H1 (cell line): ENCODE results near the gene CYP2W1. TPM values are rescaled to one million over a fixed set of nuclear protein-coding genes. Genes with fewer than 3 reads are reported as not detected.

Experiments used
- SIN3A ChIP-seq, 2 experiments: IDR thresholded peaks in 1 of 2; conservative IDR thresholded peaks in 1 of 2; 2 replicates each; pipeline ENCODE4 v1.6.1; 2011 to 2012; ENCODE audit warnings: low read length in 2 of 2, improper control_type of control experiment in 1 of 2, low read depth in 1 of 2, mild to moderate bottlenecking in 1 of 2
- polyA plus RNA-seq, 7 experiments: library from polyadenylated mRNA; depleted of rRNA in 3 of 7; stranded (reverse) in 5 of 7; unstranded in 2 of 7; fragments of >200 nt in 5 of 7; fragments of 200-250 nt in 2 of 7; gene quantifications; 1 replicate in 5 of 7; 2 replicates in 1 of 7; 4 replicates in 1 of 7; pipeline versions ENCODE4 v1.2.1 to v1.2.3, GENCODE V29; 2011 to 2013; ENCODE audit warnings: missing spikeins in 2 of 7, mixed read lengths in 2 of 7
- total RNA-seq: library from RNA; stranded (reverse); fragmentation: NEBNext Ultra II Directional; extraction: Animal tissue kit (Norgen Biotek cat#: 25700); gene quantifications from 2 replicates; pipeline ENCODE4 v1.2.1, GENCODE V29; 2021

Gene CYP2W1
- total and polyA plus RNA-seq, 2 of the 8 experiments (the other 6 are each of a cell fraction or from before 2014, with no cell fraction given), result not detected

DNA sequence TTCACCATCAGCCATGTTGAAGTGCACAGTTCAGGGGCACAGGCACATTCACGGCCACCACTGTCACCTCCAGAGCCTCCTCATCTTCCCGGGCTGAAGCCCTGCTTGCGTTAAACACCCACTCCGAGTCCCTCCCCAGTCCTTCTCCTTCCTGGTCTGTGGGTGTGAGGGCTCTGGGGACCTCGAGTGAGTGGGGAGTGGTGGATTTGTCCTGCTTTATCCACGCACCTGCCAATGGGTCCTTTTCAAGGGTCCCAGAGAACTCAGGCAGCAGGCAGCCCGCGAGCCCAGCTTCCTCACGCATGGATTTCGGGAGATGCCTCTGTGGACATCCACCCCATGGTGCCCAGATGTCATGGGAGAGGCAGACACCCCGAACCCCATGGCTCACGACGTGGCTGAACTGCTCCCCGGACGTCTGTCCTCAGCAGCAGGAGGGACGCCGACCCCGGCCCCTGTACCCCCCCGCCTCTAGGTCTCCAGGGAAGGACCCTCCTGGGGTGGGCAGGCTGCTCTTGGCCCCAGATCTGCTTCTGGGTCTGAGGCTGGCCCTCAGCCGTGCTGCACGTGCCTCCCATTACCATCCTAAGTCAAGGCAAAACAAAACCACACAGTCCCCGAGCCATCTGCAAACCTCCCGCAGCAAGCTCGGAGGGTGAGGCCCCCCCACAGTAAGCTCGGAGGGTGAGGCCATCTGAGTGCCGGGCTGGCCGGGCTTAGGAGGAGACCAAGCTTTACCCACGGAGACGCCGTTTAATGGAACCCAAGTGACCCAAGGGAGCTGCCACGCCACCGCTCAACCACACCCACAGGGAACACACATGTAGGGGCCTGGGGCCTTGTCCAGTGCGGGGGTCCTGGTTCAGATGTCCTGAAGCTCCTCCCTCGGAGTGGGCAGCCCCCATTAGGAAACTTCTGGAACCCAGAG lies 9.0 kb downstream of the CYP2W1 start (continued):
- TF ChIP-seq SIN3A (conservative IDR thresholded peaks at IDR 0.05 in 1 of 2, IDR thresholded peaks at IDR 0.05 in 1 of 2; ENCODE audit: low read depth in 1 of 2, low read length in 2 of 2), result no peak
